ENCODE measurements around the gene KLHL40.
"Not testable (repeated sequence)": the region's sequence is repeated elsewhere in the genome, so short reads cannot be mapped to it uniquely, and the experiment has no call there.

KLHL40 gene

GRCh38 chr3:42721690-42722089, 36.4 kb downstream of the KLHL40 start:
- TF ChIP-seq CTCF (conservative IDR thresholded peaks at IDR 0.05; ENCODE audit: low read depth): no peak
- CTCF ChIA-PET: no interaction called here

DNA sequence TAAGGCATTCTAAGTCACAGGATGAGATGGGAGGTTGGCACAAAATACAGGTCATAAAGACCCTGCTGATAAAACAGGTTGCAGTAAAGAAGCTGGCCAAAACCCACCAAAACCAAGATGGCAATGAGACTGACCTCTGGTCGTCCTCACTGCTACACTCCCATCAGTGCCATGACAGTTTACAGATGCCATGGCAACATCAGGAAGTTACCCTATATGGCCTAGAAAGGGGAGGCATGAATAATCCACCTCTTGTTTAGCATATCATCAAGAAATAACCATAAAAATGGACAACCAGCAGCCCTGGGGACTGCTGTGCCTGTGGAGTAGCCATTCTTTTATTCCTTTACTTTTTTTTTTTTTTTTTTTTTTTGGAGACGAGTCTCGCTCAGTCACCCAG, 37.1 kb downstream of the KLHL40 start:
- H3K27ac ChIP-seq; DNase-seq (ENCODE audit: low spot score); POLR2A ChIA-PET (ENCODE audit: low non-redundant PET): not testable (repeated sequence)
- CTCF ChIA-PET: interaction anchor here (0.6 kb wide), 1 partner anchor 13 kb away, joined by 6 read pairs; no protein-coding TSS in a partner anchor

More at GRCh38 chr3:42721690-42722089, 36.4 kb downstream of the KLHL40 start:
- POLR2A ChIA-PET (ENCODE audit: low non-redundant PET): no interaction called here
- no peak for DNase-seq (ENCODE audit: low spot score)
- H3K27ac ChIP-seq: no peak overlapping the region

GRCh38 chr3:42723219-42723618, 37.9 kb downstream of the KLHL40 start:
- ChIA-PET POLR2A (ENCODE audit: low non-redundant PET) (no interaction called here), CTCF (interaction anchor here (0.6 kb wide), 2 partner anchors 14 to 62 kb away, joined by 4 to 6 read pairs; no protein-coding TSS in a partner anchor)
- no peak for TF ChIP-seq CTCF (conservative IDR thresholded peaks at IDR 0.05; ENCODE audit: low read depth)
- no peak overlapping the region for H3K27ac ChIP-seq
- DNase-seq (ENCODE audit: low spot score): no peak

DNA sequence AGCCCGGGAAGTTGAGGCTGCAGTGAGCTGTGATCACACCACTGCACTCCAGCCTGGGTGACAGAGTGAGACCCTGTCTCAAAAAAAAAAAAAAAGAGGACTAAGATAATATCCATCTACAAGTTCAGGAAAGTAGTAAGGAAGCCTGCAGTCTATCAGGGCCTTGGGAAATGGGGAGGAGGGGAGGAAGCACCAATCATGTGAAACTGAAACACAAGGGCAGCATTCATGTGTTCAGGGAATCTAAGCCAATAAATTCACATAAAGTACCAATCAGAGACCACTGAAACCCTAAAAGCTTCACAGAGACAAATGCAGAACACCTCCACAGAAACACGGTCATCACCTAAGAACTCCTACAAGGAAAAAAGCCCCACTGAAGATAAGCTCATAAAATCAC, 40.1 kb downstream of the KLHL40 start:
- ChIA-PET CTCF (interaction anchor here (0.6 kb wide), 2 partner anchors 91 to 435 kb away, joined by 3 read pairs; no protein-coding TSS in a partner anchor), POLR2A (ENCODE audit: low non-redundant PET) (no interaction called here)
- DNase-seq (ENCODE audit: low spot score): no peak
- H3K27ac ChIP-seq: no peak overlapping the region
- TF ChIP-seq CTCF (conservative IDR thresholded peaks at IDR 0.05; ENCODE audit: low read depth): no peak

GRCh38 chr3:42728056-42728455, 42.7 kb downstream of the KLHL40 start:
- no peak for TF ChIP-seq CTCF (conservative IDR thresholded peaks at IDR 0.05; ENCODE audit: low read depth)
- ChIA-PET POLR2A (ENCODE audit: low non-redundant PET) (no interaction called here), CTCF (no interaction called here)
- H3K27ac ChIP-seq: no peak overlapping the region
- DNase-seq (ENCODE audit: low spot score): no peak

DNA sequence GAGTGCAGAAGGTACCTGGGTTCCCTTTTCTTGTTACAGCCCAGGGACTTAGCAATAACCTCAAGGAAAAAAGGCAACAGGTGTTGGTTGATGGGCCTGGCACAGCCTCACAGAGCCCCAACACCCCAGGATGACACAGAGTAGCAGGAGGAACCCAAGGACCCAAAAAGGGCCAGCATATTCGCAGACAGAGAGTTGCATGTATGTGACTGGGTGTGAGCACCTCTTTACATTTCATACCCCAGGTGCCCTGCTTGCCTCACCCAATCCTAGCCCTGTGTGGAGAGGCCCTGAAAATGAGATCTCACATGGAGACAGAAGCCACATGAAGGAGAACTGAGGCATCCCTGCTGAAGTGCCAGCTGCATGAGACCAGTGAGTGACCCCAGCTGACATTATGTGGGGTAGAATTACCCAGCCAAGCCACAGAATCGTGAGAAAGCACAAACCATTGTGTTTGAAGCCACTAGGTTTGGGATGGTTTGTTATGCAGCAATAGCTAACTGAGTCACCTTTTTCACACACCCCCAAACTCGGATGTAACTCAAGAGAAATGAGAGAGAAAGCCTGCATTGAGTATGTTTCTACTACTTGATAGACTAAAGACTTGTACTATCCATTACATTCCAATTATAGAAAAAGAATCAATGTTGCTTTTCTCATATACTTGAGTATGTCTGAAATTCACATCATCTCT, 43.5 kb downstream of the KLHL40 start:
- CTCF ChIA-PET: no interaction called here
- POLR2A ChIA-PET (ENCODE audit: low non-redundant PET): no interaction called here
- TF ChIP-seq CTCF (conservative IDR thresholded peaks at IDR 0.05; ENCODE audit: low read depth): no peak
- H3K27ac ChIP-seq: no peak overlapping the region
- no peak for DNase-seq (ENCODE audit: low spot score)

GRCh38 chr3:42729404-42730145, 44.2 kb downstream of the KLHL40 start:
- DNase-seq (ENCODE audit: low spot score): no peak
- H3K27ac ChIP-seq: no peak overlapping the region
- CTCF ChIA-PET: interaction anchor here (0.6 kb wide), 1 partner anchor 15 kb away, joined by 3 read pairs; no protein-coding TSS in a partner anchor
- no peak for TF ChIP-seq CTCF (conservative IDR thresholded peaks at IDR 0.05; ENCODE audit: low read depth)
- POLR2A ChIA-PET (ENCODE audit: low non-redundant PET): no interaction called here
